Measurements from ENCODE around the gene CREB3.

CREB3 gene, protein sequence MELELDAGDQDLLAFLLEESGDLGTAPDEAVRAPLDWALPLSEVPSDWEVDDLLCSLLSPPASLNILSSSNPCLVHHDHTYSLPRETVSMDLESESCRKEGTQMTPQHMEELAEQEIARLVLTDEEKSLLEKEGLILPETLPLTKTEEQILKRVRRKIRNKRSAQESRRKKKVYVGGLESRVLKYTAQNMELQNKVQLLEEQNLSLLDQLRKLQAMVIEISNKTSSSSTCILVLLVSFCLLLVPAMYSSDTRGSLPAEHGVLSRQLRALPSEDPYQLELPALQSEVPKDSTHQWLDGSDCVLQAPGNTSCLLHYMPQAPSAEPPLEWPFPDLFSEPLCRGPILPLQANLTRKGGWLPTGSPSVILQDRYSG

DNA sequence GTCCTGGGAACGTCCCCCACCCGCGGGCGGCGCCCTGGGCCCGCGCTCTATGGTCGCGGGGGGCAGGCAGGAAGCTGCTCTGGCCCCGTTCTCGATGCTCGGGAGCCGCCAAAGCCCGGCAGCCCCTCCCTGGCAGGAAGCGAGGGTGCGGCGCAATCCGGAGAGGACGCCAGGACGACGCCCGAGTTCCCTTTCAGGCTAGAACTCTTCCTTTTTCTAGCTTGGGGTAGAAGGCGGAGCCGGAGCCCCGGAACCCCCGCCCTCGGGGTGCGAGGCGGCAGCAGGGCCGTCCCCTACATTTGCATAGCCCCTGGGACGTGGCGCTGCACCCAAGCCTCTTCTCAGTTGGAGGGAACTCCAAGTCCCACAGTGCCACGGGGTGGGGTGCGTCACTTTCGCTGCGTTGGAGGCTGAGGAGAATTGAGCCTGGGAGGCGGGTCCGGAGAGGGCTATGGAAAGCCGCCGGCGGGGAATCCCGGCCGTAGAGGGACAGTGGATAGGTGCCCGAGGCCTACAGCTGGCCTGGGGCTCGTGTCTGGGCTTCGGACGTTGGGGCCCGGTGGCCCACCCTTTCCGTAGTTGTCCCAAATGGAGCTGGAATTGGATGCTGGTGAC lies at the start of gene CREB3, which contains the start of gene TLN1:
Gene CREB3 (plus strand): TSS at position 482 of the 615 bp plus-strand sequence. CDS start 107 bp downstream, at position 589.
Gene TLN1 (minus strand): TSS at position 11 of the 615 bp plus-strand sequence. CDS start 6,501 bp downstream, outside the sequence.
- peak; percentile 98 for DNase-seq

DNA sequence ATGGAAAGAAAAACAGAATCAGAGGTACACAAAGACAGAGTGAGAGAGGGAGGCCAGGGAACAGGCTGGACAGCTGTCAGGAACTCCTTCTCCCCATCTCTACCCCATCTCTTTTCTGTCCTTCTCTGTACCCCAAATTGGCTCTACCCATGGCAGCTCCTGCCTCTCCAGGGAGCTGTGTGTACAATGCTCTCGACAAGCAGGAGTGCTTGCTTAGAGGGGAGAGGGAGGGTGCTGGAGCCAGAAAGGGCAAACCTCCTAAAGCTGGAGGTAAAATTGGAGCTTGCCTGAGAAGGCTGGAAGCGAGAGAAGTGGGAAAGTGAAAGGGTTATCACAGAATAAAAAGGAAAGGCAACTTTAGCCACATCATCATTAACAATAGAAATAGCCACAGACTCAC lies 49.1 kb upstream of the CREB3 start:
- no peak for DNase-seq

DNA sequence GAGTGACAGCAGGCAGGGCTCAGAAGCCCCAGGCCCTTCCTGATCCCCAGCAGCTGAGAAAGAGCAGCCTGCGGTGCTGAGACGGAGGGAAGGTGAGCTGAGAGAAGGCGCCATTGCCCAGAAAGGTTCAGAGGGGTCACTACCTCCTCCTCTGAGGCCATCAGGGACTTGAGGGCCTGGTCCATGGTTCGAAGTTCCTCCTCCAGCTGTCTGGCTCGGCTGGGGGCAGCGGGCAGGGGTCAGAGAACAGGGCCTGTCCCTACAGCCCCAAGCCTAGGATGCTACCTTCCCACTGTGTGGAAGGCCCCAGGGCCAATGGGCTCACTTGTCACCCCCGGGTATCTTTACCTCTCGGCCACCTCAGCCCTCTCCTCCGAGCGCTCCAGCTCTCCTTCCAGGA lies 47.5 kb upstream of the CREB3 start:
- DNase-seq: no peak

DNA sequence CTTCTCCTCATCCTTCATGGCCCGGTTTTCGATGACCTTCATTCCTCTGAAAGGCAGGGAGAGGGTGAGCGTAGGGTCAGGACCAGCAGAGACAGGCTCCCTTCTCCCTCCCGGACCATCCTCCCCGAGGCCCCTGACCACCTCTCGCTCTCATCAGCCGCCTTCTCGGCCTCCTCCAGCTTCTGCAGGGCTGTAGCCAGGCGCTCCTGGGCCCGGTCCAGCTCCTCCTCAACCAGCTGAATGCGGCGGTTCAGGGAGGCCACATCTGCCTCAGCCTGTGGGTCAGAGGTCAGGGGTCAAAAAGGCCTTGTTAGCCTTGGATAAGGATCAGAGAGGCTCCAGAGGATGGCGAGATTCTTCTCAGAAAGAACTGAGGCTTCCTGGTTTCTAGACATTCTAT lies 47.0 kb upstream of the CREB3 start:
- DNase-seq: no peak

DNA sequence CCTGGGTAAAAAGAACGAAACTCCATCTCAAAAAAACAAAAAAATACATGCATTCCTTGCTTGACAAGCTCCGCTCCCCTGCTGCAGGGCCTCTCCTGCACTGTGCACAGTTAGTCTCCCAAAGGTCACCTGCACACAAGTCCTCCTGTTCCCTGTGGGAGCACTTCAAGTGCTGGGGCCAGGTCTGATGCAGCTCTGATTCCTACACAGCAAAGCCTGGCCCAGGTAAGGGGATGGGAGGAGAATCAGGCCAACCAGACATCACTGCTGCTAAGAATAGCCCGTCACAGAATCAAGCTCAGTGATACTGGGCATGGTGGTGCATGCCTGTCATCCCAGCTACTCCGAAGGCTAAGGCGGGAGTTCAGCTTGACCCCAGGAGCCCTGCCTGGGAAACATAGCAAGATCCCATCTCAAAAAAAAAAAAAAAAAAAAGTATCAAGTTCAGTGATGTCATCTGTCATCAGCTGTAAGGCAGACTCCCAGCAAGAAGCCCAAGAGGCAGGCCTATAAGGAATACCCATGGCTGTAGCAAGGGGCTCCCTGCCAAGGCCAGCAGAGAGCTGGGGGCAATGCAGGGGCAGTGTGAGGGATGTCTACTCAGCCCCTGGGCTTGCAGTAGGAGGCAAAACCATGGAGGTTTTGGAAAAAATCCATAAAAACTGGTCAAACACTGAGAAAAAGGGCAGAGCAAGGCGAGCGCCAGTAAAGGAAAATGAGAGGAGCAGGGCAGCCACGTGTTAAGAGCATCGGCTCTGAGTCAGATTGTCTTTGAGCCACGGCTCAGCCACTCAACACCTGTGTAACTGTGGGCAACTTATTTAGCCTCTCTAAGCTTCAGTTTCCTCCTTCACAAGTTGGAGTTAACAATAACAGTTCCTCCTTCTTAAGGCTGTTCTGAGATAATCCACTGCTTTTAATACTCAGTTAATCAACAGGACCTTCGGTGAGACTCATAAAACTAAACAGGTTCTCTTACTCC lies 46.0 kb upstream of the CREB3 start:
- DNase-seq: no peak

DNA sequence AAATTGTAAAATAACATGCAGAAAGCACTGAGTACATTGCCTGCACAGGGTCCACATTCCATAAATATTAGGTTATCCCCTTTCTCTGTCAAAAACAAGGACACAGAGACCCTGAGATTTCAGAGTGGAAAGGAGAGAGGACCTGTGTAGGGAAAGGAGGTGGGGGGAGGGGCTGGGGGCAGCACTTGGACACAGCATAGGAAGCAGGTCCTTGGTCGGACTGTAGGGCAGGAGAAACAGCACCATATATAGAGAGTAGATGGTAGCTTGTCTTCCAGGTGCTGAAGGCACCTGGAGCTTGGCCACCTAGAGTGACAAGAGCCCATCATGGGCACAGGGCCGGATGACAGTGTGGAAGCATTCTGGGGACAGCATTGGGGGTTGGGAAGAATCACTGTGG lies 45.2 kb upstream of the CREB3 start:
- DNase-seq: no peak

DNA sequence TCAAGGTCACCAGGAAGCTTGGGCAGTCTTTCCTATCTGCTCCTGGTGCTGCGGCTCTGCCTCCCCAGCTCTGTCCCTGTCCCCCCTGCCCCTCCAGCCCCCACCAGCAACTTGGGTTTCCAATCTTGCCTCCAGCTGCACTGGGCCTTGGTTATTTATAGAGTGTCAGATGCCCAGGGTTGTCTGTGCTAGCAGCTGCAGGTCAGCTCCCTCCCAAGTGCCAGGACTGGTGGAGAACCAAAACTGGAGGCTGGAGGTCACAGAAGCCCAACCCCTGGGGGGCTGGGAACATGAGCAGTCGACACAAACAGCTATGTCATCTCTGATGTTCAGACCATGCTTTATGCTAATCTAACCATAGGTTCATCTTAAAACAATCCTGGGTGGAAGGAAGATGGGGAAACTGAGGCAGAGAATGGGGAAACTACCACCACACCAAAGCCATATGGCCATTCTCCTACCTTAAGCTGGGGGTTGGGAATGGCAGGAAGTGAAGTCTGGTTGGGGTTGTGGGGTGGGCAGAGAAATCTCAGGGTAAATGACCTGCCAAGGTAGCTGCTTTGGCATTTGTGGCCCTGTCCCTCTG lies 44.4 kb upstream of the CREB3 start:
- no peak for DNase-seq

DNA sequence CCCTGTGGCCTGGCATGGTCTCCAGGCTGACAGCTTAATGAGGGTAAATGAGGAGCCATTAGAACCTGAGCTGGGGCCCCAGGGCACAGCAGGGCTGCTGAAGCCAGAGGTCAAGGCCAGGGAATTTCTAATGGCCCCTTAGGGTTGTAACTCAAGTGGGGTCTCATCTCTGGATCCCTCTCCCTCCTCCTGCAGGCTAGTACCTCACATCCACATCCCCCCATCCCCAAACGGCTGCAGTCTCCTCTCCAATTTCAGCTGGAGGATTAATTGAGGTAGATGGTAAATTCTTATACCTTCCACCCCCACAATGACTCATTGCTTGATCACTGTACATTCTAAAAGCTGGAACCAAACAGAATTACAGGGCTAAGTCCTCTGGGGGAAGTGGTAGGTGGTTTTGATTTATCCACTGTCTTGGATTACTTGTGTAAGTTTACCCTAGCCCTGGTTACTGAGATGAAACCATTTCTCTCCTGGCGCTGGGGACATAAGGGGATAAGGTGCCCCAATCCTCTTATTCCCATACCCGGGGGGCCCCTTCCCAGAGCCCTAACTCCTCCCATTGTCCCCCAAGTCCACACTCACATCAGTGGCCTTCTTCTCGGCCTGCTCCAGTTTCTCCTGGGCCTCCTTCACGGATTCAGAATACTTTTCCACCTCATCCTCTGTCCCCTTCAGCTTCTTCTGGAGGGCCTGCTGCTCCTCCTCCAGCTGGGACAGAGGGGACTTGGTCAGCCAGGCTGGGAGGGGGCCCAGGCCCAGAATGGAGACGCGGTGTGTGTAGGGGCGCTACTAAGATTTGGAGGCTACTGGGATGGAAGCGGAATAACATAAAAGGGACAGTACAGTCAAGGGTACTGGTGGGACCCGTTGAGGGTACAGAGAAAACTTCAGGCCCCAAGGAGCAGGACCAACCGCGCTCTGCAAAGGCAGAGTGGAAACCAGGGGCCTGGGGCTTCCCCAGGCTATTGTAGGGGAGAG lies 43.6 kb upstream of the CREB3 start:
- DNase-seq: no peak

DNA sequence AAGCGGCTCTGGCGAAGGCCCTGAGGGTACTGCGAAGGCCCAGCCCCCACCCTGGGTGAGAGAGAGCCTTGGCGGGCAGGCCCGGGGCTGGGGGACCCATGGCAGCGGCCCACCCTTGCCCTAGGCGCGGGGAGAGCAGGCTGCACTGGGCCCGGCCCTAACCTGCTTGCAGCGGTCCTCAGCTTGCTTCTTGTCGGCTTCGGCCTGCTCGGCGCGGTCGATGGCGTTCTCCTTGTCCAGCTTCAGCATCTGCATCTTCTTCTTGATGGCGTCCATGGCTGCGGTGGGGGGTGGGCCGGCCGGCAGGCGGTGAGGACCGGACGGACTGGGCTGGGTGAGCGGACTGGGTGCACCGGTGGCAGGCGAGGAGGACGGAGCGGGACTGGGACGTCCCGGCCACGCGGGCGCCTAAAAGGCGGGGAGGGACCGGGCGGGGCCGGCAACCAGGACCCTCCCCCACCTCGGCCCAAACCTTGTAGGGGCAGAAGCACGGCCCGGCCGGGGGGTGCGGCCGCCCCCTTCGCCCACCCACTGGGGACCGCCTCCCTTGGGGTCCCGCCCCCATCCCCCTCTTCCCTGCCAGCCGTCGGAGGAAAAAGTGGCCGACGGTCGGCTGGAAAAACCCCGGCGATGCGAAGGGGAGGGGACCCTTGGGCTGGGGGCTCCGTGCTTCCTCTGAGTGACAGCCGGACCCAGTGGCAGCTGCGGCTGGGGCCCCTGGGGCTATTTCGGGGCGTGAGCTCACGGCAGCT lies 42.7 kb upstream of the CREB3 start, which contains the start of gene TPM2:
Gene TPM2 (minus strand): TSS at position 384 of the 752 bp plus-strand sequence. CDS start 108 bp downstream, at position 276.
- no peak for DNase-seq

DNA sequence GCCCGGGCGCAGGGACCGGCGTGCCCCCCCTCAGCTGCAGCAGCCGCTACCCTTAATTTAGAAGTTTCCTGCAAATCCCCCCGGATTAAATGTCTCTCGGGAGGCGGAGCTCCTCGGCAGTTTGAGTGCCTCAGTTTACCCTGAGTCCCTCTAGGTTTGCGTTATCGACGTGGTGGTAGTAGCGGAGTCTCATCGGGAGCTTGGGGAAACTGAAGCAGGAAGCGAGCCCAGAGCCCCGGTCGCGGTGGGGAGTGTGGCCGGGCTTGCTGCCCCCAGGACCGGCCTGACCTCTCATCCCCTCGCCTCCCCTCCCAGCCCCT lies 42.2 kb upstream of the CREB3 start:
- DNase-seq: no peak

DNA sequence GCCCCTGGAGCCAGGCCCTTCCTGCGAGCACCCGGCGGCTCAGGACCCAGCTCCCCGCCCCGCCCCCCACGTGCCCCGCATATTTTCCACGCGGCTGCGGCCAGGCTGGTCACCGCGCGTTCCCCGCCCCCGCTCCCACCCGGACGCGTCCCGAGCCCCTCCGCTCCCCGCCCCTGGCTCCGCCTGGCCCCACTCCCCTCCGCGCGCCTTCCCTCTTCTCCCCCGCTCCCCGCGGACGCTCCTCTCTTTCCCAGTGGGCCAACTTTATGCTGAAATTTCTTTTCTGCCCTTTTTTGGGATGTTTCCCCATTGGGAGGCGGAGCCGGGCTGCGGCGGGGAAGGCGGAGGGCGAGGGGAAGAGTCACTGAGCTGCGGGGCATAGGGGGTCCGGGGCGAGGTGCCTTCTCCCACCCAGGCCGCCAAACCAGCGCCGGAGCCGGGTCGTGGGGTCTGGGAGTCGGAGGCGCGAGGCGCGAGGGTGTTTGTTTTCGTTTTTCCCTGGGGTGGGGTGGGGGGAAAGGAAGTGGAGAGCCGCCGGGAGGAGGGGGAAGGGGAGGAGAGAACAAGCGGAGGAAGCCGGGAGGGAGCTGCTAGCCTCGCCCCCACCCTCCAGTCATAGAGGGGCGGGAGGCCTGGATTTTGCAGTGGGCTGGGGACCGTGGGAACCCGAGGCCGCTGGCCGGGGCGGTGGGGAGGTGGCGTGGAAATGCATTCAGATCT lies 41.7 kb upstream of the CREB3 start:
- DNase-seq: peak; percentile 35

DNA sequence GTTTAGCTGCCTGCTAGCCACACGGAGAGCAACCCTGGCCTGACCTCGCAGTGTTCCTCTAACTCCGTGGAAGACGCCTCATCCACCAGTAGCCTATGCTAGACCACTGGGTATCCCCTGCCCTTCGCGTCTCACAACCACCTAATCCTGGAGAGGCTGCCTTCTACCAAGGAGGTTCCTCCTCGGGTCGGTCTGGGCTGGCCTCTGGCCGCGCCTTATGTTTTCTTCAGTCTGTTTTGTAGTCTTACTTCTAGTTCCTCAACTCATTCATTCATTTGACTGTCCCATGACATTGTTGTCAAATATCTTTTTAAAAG lies 41.2 kb upstream of the CREB3 start:
- DNase-seq: no peak

DNA sequence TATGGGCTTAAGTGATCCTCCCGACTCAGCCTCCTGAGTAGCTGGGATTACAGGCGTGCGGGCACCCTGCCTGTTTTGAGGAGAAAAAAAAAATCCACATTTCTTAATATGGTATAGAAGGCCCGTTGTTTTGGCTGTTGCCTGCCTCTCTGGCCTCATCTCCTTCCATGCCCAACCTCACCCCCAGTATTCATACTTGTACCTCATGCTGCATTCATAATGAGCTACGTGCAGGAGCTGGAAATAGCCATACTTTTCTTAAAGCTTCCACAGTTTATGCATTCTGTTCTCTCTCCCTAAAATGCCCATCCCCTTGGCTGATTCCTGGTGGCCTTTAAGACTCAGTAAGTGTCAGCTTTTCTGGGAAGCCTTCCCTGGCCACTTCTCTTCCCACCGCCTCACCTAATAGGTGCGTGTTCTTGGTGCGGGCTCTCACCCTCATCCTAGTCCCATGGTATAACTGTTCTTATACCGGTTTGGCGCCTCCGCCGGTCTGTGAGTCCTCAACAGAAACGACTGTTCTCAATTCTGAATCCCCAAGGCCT lies 40.6 kb upstream of the CREB3 start:
- DNase-seq: no peak

DNA sequence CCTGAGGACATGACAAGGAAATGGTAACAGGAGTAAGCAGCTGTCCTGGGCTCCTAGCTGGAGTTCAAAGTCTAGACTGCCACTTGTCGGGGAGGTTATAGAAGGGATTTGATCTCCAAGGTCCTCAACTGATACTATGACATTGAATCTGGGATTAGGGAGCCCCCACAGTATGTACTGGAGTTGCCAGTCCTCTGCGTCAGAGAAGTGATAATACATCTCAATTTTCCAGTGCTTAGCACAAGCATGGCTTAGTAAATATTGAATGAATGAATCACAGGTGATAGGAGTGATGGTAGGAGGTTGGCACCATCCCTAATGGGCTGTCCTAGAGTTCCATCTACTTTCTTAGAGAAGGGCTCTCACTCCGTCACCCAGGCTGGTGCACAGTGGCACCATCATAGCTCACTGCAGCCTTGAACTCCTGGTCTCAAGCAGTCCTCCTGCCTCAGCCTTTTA lies 36.5 kb upstream of the CREB3 start:
- no peak for DNase-seq

DNA sequence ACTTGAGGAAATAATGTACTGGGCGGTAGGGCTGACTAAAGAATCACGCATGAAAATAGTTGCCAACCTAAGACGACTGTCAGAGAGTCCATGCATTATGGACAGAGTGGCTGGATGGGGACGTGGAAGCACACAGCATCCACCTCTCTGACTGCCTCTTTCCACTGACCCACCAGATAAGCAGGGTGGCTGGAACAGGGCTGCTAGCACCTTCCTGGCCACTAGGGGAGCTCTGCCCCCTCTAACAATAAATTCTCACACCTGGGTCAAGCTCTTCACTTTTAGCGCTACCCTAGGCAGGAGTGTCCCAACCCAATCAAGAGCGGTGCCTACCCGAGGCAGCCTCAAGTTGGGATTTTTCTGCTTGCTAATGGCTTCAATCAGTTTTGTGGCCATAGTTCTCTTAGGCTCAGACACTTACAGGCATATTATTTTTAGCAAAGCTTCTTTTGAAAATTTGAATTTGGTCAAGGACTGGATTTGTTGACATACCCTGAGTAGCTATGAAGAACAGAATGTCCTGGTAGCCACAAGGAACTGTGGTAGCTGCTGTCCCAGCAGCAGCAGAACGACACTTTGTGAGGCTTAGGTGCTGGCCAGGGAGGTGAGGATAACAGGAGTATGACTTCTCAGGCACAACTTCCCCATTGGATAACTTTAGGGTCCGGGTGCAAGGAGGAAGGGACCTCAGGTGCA lies 35.8 kb upstream of the CREB3 start:
- peak; percentile 71 for DNase-seq

DNA sequence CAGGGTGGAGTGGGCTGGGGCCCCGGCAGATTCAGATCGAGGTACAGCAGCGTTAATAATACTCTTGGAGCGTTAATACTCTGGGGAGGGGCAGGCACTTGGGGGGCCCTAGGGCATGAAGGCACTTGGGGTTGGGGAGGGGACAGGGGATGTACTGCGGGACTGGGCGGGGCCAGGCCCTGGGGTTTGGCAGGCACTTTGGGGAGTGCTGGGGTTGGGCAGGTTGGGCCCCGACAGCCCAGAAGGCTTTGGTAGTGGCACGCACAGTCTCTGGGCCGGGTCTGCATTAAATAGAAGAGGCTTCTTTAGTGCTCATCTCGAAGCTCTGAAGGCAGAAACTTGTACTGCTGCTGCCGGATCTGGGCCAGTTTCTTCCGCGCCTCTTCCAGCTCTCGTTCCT lies 35.0 kb upstream of the CREB3 start:
- DNase-seq: no peak

DNA sequence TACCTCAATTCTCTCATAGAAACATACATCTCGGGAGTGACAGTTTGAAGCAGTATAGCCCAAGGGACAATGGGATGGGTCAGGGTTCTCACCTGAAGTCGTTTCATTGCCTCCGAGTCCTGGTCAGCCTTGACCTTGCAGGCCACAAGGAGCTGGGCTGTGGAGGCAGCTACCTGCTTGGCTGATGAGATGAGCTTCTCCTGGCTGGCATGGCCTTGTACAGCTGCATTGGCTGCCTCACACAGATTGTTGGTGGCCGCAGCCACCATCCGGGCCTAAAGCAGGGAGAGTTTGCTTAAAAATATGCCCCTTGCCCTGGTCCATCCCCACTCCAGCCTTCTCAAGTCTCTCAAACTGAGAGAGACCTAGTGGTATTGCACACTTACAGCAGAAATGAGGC lies 34.2 kb upstream of the CREB3 start:
- no peak for DNase-seq

DNA sequence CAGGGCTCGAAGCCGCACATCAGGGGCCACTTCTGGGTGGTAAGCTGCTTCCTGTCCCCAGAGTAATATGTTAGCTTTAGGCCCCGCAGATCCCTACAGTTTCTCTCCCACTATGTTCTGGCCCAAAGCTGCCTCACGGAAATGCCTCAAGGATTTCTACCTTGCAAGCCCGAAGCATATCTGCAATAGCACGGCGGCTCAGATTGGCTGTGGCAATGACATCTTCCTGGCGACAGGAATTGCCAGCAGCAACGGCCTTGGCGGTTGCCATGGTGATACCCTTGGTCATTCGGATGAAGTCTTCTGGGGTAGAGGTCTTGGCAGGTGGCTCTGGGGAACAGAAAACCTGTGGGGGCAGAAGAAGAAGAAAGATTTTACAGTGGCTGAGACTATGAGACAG lies 32.4 kb upstream of the CREB3 start:
- DNase-seq: no peak

DNA sequence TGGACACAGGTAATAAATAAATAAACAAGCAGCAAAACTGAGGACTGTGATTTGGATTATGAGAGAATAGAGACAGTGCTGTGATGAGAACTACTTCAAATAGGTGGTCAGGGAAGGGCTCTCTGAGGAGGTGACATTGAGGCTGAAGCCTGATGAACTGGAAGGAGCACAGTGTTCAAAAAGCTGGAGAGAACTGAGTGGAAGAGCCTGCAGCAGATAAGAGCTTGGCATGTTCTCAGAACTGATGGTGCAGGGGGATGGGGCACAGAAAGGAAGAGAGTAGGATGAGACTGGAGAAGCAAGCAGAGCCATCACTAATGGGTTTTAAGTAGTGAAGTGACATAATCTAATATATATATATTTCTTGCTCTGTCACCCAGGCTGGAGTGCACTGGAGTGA lies 31.5 kb upstream of the CREB3 start:
- DNase-seq: no peak
